Measurements from ENCODE around the gene TCF7L1. TPM values are rescaled to one million over a fixed set of nuclear protein-coding genes. Genes with fewer than 3 reads are reported as not detected.

The TCF7L1 gene
- total RNA-seq, 1 donor from 2014 or later, result 9.3 TPM

DNA sequence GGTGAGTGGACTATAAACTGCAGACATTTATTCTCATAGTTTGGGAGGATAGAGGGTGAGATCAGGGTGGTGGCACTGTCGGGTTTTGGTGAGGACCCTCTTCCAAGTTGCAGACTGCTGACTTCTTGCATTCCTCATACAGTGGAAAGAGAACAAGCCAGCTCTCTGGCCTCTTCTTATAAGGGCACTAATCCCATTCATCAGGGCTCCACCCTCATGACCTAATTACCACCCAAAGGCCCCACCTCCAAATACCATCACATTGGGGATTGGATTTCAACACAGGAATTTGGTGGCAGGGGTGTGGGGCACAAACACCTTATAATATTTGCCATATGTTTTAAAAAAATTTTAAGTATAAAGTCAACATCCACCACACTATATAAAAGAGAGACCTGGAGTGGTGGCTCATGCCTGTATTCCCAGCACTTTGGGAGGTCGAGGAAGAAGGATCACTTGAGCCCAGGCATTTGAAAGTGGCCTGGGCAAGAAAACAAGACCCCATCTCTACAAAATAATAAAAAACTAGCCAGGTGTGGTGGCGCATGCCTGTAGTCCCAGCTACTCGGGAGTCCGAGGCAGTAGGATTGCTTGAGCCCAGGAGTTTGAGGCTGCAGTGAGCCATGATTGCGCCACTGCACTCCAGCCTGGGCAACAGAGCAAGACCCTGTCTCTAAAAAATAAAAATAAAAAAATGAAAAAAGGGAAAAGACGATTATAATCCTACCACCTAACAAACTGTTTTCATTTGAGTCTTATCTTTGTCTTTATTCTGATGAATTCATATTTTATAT lies 44.0 kb downstream of the TCF7L1 start:
- DNase-seq (no peak), ATAC-seq (ENCODE audit: poor library complexity) (no peak)
- intact Hi-C loops (cut with DNase I), result no loop called here

DNA sequence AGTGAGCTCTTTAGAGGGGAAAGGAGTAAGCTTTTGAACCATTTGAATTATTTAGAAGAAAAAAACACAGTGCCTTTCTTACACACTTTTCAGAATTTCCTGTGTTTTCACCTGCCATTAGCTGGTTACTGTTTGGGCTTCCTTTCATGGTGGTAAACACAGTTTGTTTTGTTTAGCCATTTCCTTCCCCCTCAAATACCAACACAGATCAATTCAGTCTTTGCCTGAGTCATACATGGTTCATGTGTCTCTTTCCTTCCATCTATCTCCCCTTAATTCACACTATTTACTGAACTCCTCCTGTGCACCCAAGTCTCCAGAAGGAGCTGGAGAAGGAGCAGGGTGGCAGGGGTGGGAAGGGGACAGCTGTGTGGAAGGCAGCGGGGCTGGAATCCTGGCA lies 45.0 kb downstream of the TCF7L1 start:
- no peak for ATAC-seq (ENCODE audit: poor library complexity)
- intact Hi-C loops (cut with DNase I), result no loop called here
- DNase-seq, result no peak

DNA sequence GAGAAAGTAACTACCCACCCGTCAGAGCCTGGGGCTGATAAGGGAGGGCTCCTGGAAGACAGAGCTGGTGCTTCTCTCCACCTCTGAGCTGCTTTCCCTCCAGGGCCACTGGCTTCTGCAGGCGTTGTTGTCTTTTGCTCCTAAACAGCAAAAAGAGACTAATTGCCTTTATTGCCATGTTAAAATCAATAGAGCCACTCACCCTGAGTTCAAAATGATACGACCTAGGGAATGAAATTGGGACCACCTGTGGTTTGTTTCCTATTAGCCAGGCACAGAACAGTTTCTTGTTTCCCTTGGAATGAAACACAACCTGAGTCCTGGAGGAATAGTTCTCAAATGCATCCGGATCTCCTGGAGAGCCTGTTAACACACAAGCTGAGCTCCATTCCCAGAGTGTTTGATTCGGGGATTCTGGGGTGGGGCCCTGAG lies 45.8 kb downstream of the TCF7L1 start:
- intact Hi-C loops (cut with DNase I), result no loop called here
- ATAC-seq (ENCODE audit: poor library complexity), result no peak

DNA sequence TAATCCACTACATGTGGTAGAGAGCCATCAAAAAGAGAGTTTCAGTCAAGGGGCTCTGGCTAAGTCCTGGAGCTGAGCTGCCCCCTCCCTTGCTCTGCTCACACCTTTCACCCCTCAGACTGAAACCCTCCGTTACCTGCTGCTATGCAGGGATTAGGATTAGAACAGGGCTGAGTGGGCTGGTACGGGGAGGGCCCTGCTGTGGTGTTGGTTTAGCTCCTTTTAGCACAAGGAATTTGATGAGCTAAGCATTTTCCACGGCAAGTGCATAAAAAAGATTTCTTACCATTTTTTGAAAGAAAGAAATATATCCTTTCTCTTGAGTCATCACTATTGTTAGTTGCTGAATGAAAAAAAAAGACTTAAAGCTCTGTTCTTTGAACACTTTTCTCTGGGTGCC lies 46.3 kb downstream of the TCF7L1 start:
- intact Hi-C loops (cut with DNase I), result no loop called here
- ATAC-seq (ENCODE audit: poor library complexity), result no peak
- DNase-seq, result no peak

More for the DNA sequence above, 45.8 kb downstream of the TCF7L1 start:
- no peak for DNase-seq

DNA sequence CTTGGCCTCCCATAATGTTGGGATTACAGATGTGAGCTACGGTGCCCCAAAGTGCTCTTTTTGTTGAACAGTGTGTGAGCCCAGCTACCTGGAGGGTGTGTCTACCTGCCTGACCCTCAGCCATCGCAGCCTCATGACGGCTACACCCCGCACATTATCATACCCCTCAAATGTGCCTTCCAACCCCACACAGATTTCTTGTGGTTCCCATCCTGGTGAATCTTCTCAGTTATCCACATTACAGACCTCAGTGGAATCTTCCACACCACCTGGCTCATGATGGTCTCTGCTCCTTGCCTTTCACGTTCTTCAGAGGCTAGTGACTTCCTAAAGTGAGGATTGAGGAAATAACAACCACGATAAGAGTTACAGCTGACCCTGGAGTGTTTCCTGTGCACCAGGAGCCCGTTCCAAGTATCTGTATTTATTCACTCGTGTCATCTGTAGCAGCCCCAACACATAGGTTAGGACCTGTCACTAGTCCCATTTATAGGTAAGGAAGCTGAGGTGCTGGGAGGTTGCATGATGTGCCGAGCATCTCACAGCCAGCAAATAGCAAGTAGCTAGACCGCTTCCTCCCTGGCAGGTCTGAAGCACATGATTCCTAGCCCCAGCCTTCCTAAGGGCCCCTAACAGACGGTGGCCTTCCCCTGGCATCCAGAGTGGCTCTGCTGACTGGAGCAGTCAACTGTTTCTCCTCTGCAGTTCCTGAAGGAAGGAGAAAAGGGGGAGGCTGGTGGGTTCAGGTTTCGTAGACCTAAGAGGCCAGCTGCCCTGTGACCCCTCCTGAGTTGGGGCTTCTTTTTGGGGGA lies 47.3 kb downstream of the TCF7L1 start:
- DNase-seq (no peak), ATAC-seq (ENCODE audit: poor library complexity) (no peak)
- intact Hi-C loops (cut with DNase I), result no loop called here

DNA sequence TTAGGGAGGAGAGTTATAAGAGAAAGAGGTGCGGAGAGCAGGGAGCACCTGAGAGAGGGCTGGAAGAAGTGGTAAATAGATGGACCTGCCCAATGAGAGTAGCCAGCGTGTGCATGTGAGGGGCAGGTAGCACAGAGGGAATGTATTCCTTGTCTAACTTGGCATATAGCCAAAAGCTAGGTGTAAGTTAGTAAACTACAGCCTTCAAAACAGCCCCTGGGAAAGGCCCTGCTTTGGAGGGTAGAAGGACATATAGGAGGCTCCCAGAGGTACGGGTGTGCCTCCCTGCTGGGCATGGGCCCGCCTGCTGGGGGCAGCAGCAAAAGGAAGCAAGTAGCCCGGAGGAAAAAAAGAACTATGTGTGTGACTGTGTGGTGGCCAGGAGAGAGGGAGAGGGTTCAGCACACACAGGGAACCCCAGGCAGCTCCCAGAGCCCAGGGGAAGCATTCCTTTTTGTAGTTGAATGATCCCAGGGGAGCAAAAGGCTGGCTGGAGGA lies 48.0 kb downstream of the TCF7L1 start:
- DNase-seq (no peak), ATAC-seq (ENCODE audit: poor library complexity) (no peak)
- intact Hi-C loops (cut with DNase I), result no loop called here

DNA sequence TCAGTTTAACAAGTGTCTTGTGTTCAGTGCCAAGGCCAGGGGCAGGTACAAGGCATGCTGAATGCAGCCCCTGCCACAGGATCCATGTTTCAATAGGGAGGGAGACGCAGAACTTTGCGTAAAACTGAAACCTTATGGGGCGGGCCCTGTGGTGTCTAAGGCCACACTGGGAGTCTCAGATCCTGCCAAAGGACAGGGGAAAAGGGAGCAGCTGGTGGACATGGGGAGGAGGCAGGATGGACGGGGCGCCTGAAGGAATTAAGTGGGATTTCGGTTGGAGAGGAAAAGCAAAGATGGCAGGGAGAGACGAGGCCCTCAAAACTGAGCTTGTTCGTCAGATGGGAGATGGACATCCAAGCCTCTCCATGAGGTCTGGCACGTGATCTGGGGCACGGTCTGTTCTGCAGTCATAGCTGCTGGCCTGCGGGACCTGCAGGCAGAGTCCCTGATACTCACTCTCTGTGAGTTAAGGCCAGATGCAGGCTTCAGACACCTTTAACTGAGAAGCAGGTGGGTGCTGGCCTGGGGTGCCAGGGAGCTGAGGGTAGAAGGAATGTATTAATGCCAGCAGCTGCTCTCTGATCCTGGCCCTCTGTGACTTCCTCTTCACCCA lies 48.8 kb downstream of the TCF7L1 start:
- ATAC-seq (ENCODE audit: poor library complexity) (peak; percentile 33), DNase-seq (no peak)
- intact Hi-C loops (cut with DNase I), result no loop called here

DNA sequence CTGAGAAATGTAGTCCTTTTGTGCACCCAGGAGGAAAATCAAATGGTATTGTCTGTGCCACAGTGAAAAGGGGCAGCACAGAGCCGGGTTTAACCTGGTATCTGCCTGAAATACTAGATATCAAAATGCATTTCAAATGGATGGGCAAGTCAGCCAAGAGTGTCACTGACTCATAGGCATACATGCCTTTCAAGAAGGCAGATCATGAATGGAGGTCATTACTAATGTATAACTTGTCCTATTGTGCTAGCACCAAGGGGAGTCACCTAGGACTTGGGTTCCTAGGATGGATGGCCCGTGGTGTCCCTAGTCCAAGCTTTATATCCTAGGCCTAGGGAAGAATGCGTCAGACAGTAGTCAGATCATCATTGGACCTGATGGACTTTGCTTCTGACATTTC lies 49.9 kb downstream of the TCF7L1 start:
- intact Hi-C loops (cut with DNase I), result no loop called here
- DNase-seq (no peak), ATAC-seq (ENCODE audit: poor library complexity) (no peak)

DNA sequence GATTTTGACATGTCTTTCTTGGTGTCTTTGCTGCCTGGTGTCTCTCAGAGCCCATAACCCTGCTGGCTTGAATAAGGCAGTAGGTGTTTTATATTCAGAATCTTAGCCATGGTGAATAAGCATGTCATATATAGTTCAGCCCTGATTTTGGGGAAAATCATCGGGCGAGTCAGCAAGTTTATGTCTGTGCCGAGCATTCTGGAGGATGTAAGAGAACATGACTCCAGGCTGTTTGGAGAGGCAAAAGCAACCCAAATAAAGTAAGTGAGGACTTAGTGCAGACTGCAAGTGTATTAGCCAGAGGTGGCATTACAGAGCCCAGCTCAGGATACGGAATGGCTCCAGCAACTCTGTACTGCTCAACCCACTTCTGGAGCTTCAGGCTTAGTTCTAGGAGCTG lies 50.3 kb downstream of the TCF7L1 start:
- intact Hi-C loops (cut with DNase I), result no loop called here
- ATAC-seq (ENCODE audit: poor library complexity), result no peak

DNA sequence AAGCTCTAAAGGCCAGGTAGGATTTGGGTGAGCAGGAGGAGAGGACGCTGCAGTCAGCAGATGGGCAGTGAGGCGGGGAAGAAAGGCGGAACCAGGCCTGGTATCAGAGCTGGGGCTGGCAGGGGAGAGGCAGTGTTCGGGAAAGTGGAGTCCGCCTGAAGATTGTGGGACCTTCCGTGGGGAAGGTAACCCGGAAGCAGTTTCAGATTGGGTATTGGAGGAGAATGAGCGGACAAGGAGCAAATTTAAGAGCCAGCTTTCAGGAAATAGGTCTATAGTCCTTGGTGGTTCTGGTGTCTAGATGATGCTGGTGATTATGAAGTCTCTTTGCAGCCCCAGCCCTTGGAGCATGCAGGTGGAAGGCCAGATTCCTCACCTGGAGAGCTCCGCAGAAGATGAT lies 51.0 kb downstream of the TCF7L1 start:
- intact Hi-C loops (cut with DNase I), result no loop called here
- ATAC-seq (ENCODE audit: poor library complexity), result no peak

More for the DNA sequence above, 50.3 kb downstream of the TCF7L1 start:
- no peak for DNase-seq

DNA sequence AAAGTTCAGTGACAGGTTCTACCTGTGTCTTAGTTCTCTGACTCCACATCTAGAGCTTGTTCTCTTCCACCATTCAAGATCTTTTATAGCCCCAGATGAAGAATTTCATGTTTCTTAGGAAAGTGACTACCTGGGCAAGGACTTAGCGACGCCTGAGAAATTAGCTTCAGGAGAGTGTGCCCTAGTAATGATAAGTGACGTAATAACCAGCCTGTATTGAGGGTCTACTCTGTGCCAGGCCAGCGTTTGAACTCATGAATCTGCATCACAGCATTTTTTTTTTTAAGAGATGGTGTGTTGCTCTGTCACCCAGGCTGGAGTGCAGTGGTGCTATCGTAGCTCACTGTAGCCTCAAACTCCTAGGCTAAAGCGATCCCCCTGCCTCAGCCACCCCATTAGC lies 51.8 kb downstream of the TCF7L1 start:
- ATAC-seq (ENCODE audit: poor library complexity) (no peak), DNase-seq (no peak)
- intact Hi-C loops (cut with DNase I), result no loop called here

More for the DNA sequence above, 51.0 kb downstream of the TCF7L1 start:
- DNase-seq, result no peak

DNA sequence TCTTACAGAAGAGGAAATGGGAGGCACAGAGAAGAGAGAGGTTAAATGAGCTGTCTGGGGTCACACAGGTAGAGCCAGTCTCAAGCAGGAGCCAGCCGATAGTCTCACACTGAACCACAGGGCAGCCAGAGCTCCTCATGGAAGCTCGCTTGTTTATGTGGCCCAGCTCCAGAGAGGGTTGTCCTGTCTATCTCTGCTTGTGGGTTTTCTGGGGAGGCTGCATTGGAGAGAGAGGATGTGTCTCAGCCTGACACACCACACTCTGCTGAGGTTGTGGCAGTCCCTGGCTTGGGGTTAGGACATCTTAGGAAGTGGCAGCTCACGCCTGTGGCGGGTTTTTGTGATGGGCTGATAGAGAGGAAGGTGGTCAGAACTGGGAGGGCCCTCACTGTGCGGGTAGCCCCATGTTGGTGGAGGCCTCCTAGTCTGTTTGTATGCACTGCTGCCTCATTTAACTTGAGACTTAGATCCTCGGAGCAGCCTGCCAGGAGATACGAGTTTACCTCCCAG lies 52.3 kb downstream of the TCF7L1 start:
- intact Hi-C loops (cut with DNase I), result no loop called here
- no peak for ATAC-seq (ENCODE audit: poor library complexity)
- DNase-seq, result no peak

DNA sequence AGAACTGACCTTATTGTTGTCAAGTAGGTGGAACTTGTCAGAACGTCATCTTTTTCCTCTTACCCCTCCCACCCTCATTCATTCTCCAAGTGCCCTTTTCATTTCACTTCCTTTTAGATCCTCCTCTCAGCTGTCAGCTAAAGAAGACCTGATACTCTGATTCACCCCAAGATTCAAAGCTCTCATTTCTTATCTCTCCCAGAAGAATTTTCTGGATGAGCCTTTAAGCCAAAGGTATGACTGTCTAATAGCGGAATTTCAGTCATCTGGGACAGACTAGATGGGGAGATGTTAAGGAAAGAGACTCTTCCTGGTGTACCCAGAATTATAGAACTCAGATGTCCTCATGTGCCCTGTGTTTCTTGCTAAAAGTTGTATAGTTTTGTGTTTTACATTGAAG lies 53.9 kb downstream of the TCF7L1 start:
- DNase-seq, result no peak
- intact Hi-C loops (cut with DNase I), result no loop called here
- ATAC-seq (ENCODE audit: poor library complexity), result no peak

DNA sequence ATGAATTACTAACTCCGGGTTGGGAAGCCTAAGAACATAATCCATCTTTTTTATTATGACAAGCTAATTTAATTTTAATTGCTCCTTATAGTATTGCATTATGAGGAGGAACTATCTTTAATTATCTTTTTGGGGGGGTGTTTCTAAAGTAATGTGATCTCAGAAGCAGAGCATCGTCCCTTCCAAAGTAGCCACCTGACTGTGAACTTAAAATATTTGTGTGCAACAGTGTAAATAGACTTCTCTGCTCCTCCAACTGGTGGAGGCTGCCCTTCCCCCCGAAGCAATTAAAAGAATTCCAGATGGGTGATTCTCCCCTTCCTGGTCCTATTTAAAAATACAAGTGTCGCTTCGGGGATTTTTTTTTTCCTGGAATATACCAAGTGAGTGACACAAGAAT lies 55.7 kb downstream of the TCF7L1 start:
- ATAC-seq (ENCODE audit: poor library complexity) (no peak), DNase-seq (no peak)
- intact Hi-C loops (cut with DNase I), result no loop called here

DNA sequence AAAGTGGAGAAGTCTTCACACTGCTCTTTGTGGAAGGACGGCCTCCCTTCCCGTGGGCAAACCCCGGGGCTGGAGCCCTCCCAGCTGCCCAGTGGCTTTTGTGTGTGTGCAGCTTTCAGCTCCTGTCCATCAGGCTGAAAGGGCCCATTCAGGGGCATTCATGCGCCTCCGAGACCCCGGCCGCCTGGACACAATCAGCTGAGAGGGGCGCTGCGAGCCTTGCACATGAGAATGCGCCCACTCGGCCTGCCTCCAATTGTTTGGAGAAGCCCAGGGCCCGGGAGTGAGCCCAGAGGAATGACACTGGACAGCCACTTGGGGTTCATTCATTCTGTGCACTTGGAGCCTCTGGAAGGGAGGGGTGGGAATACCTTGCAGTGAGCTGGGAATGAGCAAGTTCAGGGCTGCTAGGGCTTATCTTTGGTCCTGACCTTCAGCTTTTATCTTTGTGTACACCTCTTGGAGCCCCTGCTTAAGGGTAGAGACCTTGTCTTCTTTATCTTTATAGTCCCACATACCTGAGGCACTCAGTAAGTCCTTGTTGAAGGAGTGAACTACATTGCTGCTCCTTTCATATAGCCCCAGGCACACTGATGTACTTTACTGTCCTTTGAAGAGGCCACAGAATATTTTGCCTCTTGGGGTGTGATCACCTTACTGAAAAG lies 56.5 kb downstream of the TCF7L1 start:
- intact Hi-C loops (cut with DNase I), result no loop called here
- no peak for DNase-seq
- no peak for ATAC-seq (ENCODE audit: poor library complexity)

DNA sequence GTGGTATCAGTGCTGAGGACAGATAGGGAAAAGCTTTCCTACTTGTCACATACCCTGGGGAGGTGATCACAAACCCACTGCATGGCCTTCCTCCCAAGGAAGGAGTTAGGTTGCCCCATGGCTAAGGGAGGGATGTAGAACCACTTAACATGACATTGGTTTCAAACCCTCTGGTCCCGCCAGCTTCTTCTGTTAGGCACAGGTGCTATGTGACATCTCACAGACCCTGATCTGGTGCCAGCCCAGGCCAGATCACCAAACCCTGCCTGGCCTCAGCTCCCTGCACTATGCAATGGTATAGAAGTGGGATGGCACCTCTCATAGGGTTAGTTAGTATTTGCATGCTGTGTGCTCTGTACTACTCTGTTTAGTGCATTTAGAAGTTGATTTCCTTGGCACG lies 58.0 kb downstream of the TCF7L1 start:
- intact Hi-C loops (cut with DNase I), result no loop called here
- DNase-seq (no peak), ATAC-seq (ENCODE audit: poor library complexity) (peak; percentile 86)

DNA sequence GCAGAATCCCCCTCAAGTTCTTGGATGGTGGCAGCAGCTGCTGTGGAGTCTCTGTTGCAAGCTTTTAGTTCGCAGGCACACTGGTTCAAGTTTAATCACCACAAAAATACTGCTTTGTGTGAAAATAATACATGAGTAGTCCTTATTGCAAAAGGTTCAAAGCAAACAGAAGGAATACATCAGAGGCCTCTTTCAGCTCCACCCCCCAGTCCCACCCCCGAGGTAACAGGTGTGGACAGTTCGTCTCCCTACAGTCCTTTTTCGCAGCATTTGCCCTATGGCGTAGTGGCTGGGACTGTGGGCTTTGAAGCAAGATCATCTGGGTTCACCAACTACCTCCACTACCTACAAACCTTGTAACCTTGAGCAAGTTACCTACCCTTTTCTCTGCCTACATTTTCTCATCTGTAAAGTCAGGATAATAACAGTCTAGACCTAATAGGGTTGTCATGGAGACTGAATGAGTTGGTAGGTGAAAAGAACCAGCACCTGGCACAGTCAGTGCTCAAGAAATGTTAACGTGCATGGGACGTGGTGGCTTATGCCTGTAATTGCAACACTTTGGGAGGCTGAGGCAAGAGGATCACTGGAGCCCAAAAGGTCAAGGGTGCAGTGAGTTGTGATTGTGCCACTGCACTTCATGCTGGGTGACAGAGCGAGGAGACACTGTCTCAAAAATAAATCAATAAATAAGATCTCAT lies 61.7 kb downstream of the TCF7L1 start:
- intact Hi-C loops (cut with DNase I), result no loop called here
- DNase-seq (no peak), ATAC-seq (ENCODE audit: poor library complexity) (no peak)

DNA sequence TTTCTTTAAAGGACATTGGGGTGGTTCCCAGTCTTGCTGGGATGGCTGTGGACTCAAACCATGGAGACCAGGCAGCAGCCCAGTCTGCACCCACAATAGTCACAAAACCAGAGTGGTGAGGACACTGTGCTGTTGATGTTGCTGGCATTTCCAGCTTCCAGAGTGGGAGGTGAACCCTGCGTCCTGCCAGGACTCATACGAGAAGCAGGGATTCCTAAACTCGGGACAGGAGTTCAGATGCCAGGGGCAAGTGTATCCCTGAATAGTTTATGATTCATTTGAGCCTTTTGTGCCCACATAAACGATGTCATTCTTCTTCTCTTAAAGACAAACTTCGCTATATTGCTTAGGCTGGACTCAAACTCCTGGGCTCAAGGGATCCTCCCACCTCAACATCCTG lies 62.8 kb downstream of the TCF7L1 start:
- ATAC-seq (ENCODE audit: poor library complexity) (no peak), DNase-seq (no peak)
- intact Hi-C loops (cut with DNase I), result no loop called here
